Sigmoid colon (tissue), 3 donors: ENCODE data around the gene LEUTX.

Source experiments
- CTCF ChIP-seq, 4 experiments: fragments of 450-650 bp in 3 of 4; fragments of 200-600 bp in 1 of 4; IDR thresholded peaks; one replicate each; pipeline ENCODE4 v1.5.1; 2016 to 2019; ENCODE audit warnings: antibody characterized with exemption in 4 of 4, mild to moderate bottlenecking in 3 of 4, moderate library complexity in 2 of 4
- POLR2A ChIP-seq, 2 donors: fragments of 450-650 bp; IDR thresholded peaks; one replicate each; pipeline ENCODE4 v1.6.1; 2016; ENCODE audit warnings: antibody characterized with exemption in 2 of 2, mild to moderate bottlenecking in 2 of 2, moderate library complexity in 2 of 2

GRCh38 chr19:39731685-39732084, 47.0 kb upstream of the LEUTX start:
- no peak for TF ChIP-seq CTCF (IDR thresholded peaks at IDR 0.05)
- TF ChIP-seq POLR2A (IDR thresholded peaks at IDR 0.05): no peak
